Keratinocyte (primary cell): Measurements from ENCODE around the gene A4GALT. TPM values are rescaled to one million over a fixed set of nuclear protein-coding genes. Genes with fewer than 3 reads are reported as not detected.

ENCODE experiments used
- DNase-seq: peaks from one replicate; pipeline ENCODE4 v3.0.0-alpha.2; 2011; ENCODE audit warnings: low read depth, missing footprints, low spot score
- FAIRE-seq: peaks from 2 replicates; lab custom pipeline; 2011; peaks lifted over from hg19 to GRCh38; lab: Jason Lieb, UNC
- H2AFZ ChIP-seq: 2 replicates; pipeline ENCODE4 v1.6.0; 2012; ENCODE audit warnings: low read length, control low read depth, inconsistent platforms; ENCODE audit not compliant: control insufficient read depth
- H3K27ac ChIP-seq: 2 replicates; pipeline ENCODE4 v1.5.1; 2011; ENCODE audit warnings: low read length; ENCODE audit not compliant: control insufficient read depth, insufficient read depth
- H3K27me3 ChIP-seq: 3 replicates; pipeline ENCODE4 v1.6.0; 2011; ENCODE audit warnings: low read length; ENCODE audit not compliant: control insufficient read depth, insufficient read depth; ENCODE audit errors: extremely low read depth
- H3K36me3 ChIP-seq, 2 experiments: 2 replicates in 1 of 2; 3 replicates in 1 of 2; pipeline ENCODE4 v1.5.1; 2011; ENCODE audit warnings: low read length in 2 of 2, mild to moderate bottlenecking in 1 of 2; ENCODE audit not compliant: control insufficient read depth in 2 of 2, insufficient read depth in 2 of 2; ENCODE audit errors: extremely low read depth in 1 of 2
- H3K4me1 ChIP-seq: 3 replicates; pipeline ENCODE4 v1.5.1; 2011; ENCODE audit warnings: low read length; ENCODE audit not compliant: control insufficient read depth, insufficient read depth; ENCODE audit errors: extremely low read depth
- H3K4me2 ChIP-seq: 3 replicates; pipeline ENCODE4 v1.6.0; 2011; ENCODE audit warnings: low read depth, low read length; ENCODE audit not compliant: control insufficient read depth, insufficient read depth; ENCODE audit errors: extremely low read depth
- H3K4me3 ChIP-seq, 3 experiments: fragments of 200-600 bp in 1 of 3; sonication (generic) in 1 of 3; 2 replicates in 2 of 3; 3 replicates in 1 of 3; pipeline ENCODE4 v1.5.1; 2011 to 2016; ENCODE audit warnings: low read length in 3 of 3, mild to moderate bottlenecking in 3 of 3, control low read depth in 2 of 3, inconsistent platforms in 1 of 3, low read depth in 1 of 3, mixed read lengths in 1 of 3, mixed run types in 1 of 3, moderate library complexity in 1 of 3; ENCODE audit not compliant: control insufficient read depth in 2 of 3, insufficient read depth in 2 of 3; ENCODE audit errors: extremely low read depth in 1 of 3
- H3K79me2 ChIP-seq: 2 replicates; pipeline ENCODE4 v1.6.0; 2012; ENCODE audit warnings: low read length; ENCODE audit not compliant: control insufficient read depth, insufficient read depth
- H3K9ac ChIP-seq: 3 replicates; pipeline ENCODE4 v1.6.0; 2011; ENCODE audit warnings: low read length; ENCODE audit not compliant: control insufficient read depth, insufficient read depth; ENCODE audit errors: extremely low read depth
- H3K9me1 ChIP-seq: 3 replicates; pipeline ENCODE4 v1.6.0; 2011; ENCODE audit warnings: low read length; ENCODE audit not compliant: control insufficient read depth, insufficient read depth; ENCODE audit errors: extremely low read depth
- H3K9me3 ChIP-seq: 2 replicates; pipeline ENCODE4 v1.5.1; 2012; ENCODE audit warnings: low read depth, low read length; ENCODE audit not compliant: control insufficient read depth
- H4K20me1 ChIP-seq: 3 replicates; pipeline ENCODE4 v1.6.0; 2011; ENCODE audit warnings: low read length; ENCODE audit not compliant: control insufficient read depth, insufficient read depth; ENCODE audit errors: extremely low read depth
- EZH2 ChIP-seq: IDR thresholded peaks from one replicate; pipeline ENCODE4 v1.6.1; 2012; ENCODE audit warnings: inconsistent platforms, mild to moderate bottlenecking, low read length, moderate library complexity
- dilution Hi-C: fragments of 300-500 bp; cut with MboI; formaldehyde crosslinking; loops from one replicate; pipeline ENCODE4 v1.7.0; 2020; ENCODE audit warnings: low sequenced_read_pairs; ENCODE audit not compliant: extremely low pct_ligation_motif_present
- polyA plus RNA-seq, 5 experiments: library from polyadenylated mRNA; depleted of rRNA in 3 of 5; stranded (reverse) in 3 of 5; stranded (forward) in 1 of 5; unstranded in 1 of 5; fragments of >200 nt; gene quantifications; 1 replicate in 1 of 5; 2 replicates in 3 of 5; 3 replicates in 1 of 5; pipeline versions ENCODE4 v1.2.1 to v1.2.3, GENCODE V29; 2011 to 2012; ENCODE audit warnings: missing spikeins in 2 of 5, low read depth in 1 of 5, low replicate concordance in 1 of 5
- TF ChIP-seq, protein P1 (sequence below), 3 experiments: IDR thresholded peaks in 1 of 3; conservative IDR thresholded peaks in 1 of 3; optimal IDR thresholded peaks in 1 of 3; 2 replicates in 2 of 3; 3 replicates in 1 of 3; pipeline versions ENCODE3 to v1.5.1; 2011; ENCODE audit warnings: low read length in 3 of 3, mild to moderate bottlenecking in 3 of 3, moderate library complexity in 2 of 3, control low read depth in 1 of 3, inconsistent platforms in 1 of 3; ENCODE audit not compliant: insufficient read depth in 2 of 3; ENCODE audit errors: extremely low read depth in 1 of 3

Gene A4GALT
- polyA plus RNA-seq, 1 donor (not counting 4 experiments of a cell fraction or from before 2014, with no cell fraction given), result 1.6 TPM

DNA sequence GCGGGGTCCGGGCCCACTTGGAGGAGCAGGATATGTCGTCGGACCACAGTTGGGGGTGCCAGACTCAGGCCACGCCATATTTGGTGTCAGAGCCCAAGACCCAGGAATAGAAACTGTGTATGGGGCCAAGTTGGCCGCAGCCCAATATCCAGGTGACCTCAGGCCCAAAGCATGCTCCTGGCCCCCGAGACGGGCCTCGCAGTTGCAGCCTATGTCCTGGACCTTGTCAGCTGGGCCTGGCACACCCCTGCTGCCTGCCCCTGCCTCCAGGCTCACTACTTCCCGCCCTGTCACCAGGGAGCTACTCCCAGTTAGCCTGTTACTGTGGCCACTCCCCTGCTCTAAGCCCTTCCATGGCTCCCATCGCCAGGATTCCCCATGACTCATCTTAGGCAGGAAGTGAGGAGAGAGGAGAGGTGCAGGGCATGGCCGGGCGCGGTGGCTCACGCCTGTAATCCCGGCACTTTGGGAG lies 23.1 kb downstream of the A4GALT start:
- no peaks in the 10 kb centered on the region for H4K20me1 ChIP-seq
- FAIRE-seq, result peak; percentile 83
- dilution Hi-C loops, result no loop called here

DNA sequence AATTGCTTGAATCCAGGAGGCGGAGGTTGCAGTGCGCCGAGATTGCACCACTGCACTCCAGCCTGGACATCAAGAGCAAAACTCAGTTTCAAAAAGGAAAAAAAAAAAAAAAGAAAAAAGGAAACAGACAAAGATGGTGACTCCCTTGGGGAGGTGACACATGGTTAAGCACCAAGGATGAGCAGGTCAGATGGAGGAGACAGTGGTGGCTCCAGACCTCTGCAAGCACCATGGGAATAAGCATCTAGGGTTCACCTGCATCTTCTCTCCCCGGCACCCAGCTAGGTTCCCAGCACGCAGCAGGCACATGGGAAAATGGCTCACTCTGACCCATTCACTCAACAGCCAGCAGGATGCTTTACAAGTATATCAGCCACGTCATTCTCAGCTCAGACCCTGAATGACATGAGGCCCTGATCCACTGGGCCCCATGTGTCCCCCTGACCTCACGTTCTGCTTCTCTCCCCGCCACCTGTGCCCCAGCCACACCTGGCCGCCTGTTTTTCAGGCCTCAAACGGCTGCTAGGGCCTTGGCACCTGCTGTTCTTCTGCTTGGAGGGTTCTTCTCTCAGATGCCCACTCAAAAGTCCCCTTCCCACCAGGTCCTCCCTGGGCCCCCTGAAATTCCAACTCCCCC lies 24.2 kb downstream of the A4GALT start:
- DNase-seq, result no peak
- dilution Hi-C loops, result no loop called here
- Histone ChIP-seq H3K36me3 (peaks cover 3 to 5% of the 10 kb centered on the region in 2 experiments), H3K27me3 (no peaks in the 10 kb centered on the region), H3K27ac (no peak overlapping the region), H3K79me2 (no peaks in the 10 kb centered on the region), H3K9ac (no peak overlapping the region), H4K20me1 (no peaks in the 10 kb centered on the region), H3K9me3 (no peaks in the 10 kb centered on the region), H3K9me1 (no peaks in the 10 kb centered on the region), H3K4me1 (peaks cover 22% of the 10 kb centered on the region), H3K4me3 (no peak overlapping the region), H3K4me2 (no peak overlapping the region), H2AFZ (no peak overlapping the region)
- FAIRE-seq, result no peak
- TF ChIP-seq, protein P1, sequence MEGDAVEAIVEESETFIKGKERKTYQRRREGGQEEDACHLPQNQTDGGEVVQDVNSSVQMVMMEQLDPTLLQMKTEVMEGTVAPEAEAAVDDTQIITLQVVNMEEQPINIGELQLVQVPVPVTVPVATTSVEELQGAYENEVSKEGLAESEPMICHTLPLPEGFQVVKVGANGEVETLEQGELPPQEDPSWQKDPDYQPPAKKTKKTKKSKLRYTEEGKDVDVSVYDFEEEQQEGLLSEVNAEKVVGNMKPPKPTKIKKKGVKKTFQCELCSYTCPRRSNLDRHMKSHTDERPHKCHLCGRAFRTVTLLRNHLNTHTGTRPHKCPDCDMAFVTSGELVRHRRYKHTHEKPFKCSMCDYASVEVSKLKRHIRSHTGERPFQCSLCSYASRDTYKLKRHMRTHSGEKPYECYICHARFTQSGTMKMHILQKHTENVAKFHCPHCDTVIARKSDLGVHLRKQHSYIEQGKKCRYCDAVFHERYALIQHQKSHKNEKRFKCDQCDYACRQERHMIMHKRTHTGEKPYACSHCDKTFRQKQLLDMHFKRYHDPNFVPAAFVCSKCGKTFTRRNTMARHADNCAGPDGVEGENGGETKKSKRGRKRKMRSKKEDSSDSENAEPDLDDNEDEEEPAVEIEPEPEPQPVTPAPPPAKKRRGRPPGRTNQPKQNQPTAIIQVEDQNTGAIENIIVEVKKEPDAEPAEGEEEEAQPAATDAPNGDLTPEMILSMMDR (optimal IDR thresholded peaks at IDR 0.05 in 1 of 3, IDR thresholded peaks at IDR 0.05 in 1 of 3, conservative IDR thresholded peaks at IDR 0.05 in 1 of 3; ENCODE audit: extremely low read depth in 1 of 3, insufficient read depth in 2 of 3, low read length in 3 of 3), result no peak
- TF ChIP-seq EZH2, result no peak

More for the DNA sequence above, 23.1 kb downstream of the A4GALT start:
- no peak overlapping the region for H3K9ac ChIP-seq
- peak; percentile 74 for DNase-seq
- H3K4me1 ChIP-seq, result peaks cover 22% of the 10 kb centered on the region
- H2AFZ ChIP-seq, result no peak overlapping the region
- no peaks in the 10 kb centered on the region for H3K27me3 ChIP-seq
- H3K4me3 ChIP-seq, result no peak overlapping the region
- peaks cover 3 to 5% of the 10 kb centered on the region in 2 experiments for H3K36me3 ChIP-seq
- H3K9me3 ChIP-seq, result no peaks in the 10 kb centered on the region
- H3K9me1 ChIP-seq, result no peaks in the 10 kb centered on the region
- no peak overlapping the region for H3K27ac ChIP-seq
- H3K4me2 ChIP-seq, result no peak overlapping the region
- no peaks in the 10 kb centered on the region for H3K79me2 ChIP-seq
- TF ChIP-seq EZH2, result no peak
- TF ChIP-seq, protein P1 (optimal IDR thresholded peaks at IDR 0.05 in 1 of 3, IDR thresholded peaks at IDR 0.05 in 1 of 3, conservative IDR thresholded peaks at IDR 0.05 in 1 of 3; ENCODE audit: extremely low read depth in 1 of 3, insufficient read depth in 2 of 3, low read length in 3 of 3), result no peak
